AG04449 (cell line): ENCODE results near the gene ATG7.

ENCODE experiments used
- CTCF ChIA-PET: fragments of 350-600 bp; formaldehyde crosslinking; extraction: SDS; loops from one replicate; lab custom pipeline; 2021; ENCODE audit warnings: antibody characterized with exemption; lab: Yijun Ruan, JAX
- POLR2A ChIA-PET: fragments of 400-600, 350-600 bp; formaldehyde crosslinking; extraction: SDS; loops from one replicate; lab custom pipeline; 2020; ENCODE audit warnings: antibody characterized with exemption, inconsistent platforms; lab: Yijun Ruan, JAX
- DNase-seq: peaks from one replicate; pipeline ENCODE4 v3.0.0-alpha.2; 2010; ENCODE audit warnings: low read depth, low spot score
- H3K4me3 ChIP-seq: 2 replicates; pipeline ENCODE4 v1.5.1; 2011; ENCODE audit warnings: low read depth, mild to moderate bottlenecking, control low read depth, low read length
- TF ChIP-seq, protein P1 (sequence below): IDR thresholded peaks from one replicate; pipeline ENCODE4 v1.5.1; 2011; ENCODE audit warnings: mild to moderate bottlenecking, moderate library complexity, low read length, control low read depth, inconsistent platforms; ENCODE audit not compliant: insufficient read depth; ENCODE audit errors: missing control alignments

The ATG7 gene

DNA sequence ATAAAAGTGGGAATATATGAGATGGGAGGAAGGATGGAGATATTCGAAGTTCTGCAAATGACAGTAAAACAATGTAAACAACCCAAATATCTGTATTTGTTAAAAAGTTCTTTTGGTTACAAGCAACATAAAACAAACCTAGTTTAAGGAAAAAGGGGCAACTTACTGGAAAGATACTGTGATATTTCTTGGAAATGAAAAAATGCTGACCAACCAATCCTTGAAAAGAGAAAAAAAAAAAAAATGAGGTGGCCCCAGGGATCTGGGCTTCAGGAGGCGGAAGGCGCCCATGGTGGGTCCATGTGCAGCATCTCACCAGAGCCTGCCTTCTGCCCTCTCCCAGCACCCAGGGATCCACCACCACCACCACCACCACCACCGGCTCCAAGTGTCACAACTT lies 312.4 kb downstream of the ATG7 start:
- H3K4me3 ChIP-seq: no peak overlapping the region
- TF ChIP-seq, protein P1, sequence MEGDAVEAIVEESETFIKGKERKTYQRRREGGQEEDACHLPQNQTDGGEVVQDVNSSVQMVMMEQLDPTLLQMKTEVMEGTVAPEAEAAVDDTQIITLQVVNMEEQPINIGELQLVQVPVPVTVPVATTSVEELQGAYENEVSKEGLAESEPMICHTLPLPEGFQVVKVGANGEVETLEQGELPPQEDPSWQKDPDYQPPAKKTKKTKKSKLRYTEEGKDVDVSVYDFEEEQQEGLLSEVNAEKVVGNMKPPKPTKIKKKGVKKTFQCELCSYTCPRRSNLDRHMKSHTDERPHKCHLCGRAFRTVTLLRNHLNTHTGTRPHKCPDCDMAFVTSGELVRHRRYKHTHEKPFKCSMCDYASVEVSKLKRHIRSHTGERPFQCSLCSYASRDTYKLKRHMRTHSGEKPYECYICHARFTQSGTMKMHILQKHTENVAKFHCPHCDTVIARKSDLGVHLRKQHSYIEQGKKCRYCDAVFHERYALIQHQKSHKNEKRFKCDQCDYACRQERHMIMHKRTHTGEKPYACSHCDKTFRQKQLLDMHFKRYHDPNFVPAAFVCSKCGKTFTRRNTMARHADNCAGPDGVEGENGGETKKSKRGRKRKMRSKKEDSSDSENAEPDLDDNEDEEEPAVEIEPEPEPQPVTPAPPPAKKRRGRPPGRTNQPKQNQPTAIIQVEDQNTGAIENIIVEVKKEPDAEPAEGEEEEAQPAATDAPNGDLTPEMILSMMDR: no peak
- POLR2A ChIA-PET: no interaction called here
- DNase-seq: no peak
- CTCF ChIA-PET: no interaction called here

- TF ChIP-seq, protein P1: no peak
- ChIA-PET CTCF (interaction anchor here (1.6 kb wide), 1 partner anchor 10 kb away, joined by 5 read pairs; no protein-coding TSS in a partner anchor), POLR2A (no interaction called here)
- H3K4me3 ChIP-seq: no peak overlapping the region
- no peak for DNase-seq
Observed at GRCh38 chr3:11587766-11588165, 315.6 kb downstream of the ATG7 start.

DNA sequence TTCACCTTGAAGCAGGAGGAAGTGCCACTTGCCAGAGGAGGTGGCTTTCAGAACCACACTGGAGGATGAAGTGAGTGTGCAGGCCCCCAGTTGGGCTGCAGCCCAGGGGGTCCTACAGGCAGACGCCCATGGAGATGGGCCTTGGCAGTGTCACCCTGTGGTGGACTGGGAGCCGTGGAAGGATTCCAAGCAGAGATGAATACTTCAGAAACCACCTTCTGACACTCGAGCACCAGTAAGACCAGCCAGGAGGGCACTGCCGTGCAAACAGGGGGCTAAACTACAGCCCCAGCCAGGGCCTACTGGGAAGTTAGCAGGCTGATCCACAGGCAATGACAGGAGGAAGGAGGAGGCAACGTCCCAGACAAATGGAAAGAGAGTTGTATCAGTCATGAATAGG lies 316.1 kb downstream of the ATG7 start:
- H3K4me3 ChIP-seq: no peak overlapping the region
- DNase-seq: no peak
- POLR2A ChIA-PET: no interaction called here
- CTCF ChIA-PET: no interaction called here
- TF ChIP-seq, protein P1: no peak

GRCh38 chr3:11588755-11589154 lies 316.6 kb downstream of the ATG7 start:
- TF ChIP-seq, protein P1: no peak
- ChIA-PET POLR2A (no interaction called here), CTCF (no interaction called here)
- DNase-seq: no peak
- no peak overlapping the region for H3K4me3 ChIP-seq

DNA sequence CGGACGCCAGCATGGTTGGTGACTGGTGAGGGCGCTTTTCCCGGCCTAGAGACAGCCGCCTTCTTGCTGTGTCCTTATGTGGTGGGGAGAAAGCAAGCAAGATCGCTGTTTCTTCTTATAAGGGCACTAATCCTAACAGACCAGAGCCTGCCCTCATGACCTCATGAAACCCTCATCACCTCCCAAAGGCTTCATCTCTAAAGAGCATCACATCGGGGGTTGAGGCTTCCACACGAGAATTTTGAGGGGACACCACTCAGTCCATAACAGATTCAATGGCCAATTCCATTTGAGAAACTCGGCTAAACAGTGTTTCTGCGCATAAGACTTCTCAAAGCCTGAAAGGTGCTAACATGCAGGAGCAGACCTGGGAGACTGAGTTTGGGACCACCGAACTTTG lies 317.5 kb downstream of the ATG7 start:
- no peak overlapping the region for H3K4me3 ChIP-seq
- CTCF ChIA-PET: interaction anchor here (1.0 to 1.1 kb wide), 2 partner anchors 11 to 587 kb away, joined by 4 read pairs; no protein-coding TSS in a partner anchor
- no peak for DNase-seq
- TF ChIP-seq, protein P1: no peak
- POLR2A ChIA-PET: interaction anchor here (0.9 kb wide), 1 partner anchor 21 kb away, joined by 4 read pairs; no protein-coding TSS in a partner anchor

DNA sequence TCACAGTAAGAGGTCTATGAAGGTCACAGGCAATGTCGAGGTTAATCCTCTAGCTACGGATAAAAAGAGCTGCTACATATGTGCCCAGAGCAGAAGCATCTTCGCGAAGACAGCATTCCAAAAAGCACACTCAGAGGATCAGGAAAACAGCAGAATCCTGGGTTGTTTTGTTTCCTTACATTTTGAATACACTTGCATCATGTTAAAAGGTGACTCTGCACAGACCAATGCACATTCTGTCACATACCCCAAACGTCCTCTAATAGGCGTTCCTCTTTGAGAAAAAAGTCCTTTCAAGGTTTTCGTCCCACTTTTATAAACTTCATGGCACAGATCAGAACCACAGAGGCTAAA lies 318.8 kb downstream of the ATG7 start:
- ChIA-PET CTCF (interaction anchor here (0.9 to 1.0 kb wide), 2 partner anchors 21 to 211 kb away, joined by 3 to 7 read pairs; no protein-coding TSS in a partner anchor), POLR2A (interaction anchor here (1.1 to 2.0 kb wide), 3 partner anchors 10 to 39 kb away, joined by 3 to 15 read pairs (median 4); no protein-coding TSS in a partner anchor)
- TF ChIP-seq, protein P1: no peak
- no peak overlapping the region for H3K4me3 ChIP-seq
- DNase-seq: no peak
